AG10803 (cell line): ENCODE measurements around the gene TMEM183A.

ENCODE experiments used
- DNase-seq: peaks from one replicate; pipeline ENCODE4 v3.0.0; 2010; ENCODE audit warnings: low read depth
- H3K4me3 ChIP-seq: 2 replicates; pipeline ENCODE4 v1.5.1; 2011; ENCODE audit warnings: mild to moderate bottlenecking, low read length, control low read depth
- CTCF ChIP-seq: conservative IDR thresholded peaks from 2 replicates; pipeline ENCODE4 v1.5.1; 2011; ENCODE audit warnings: mild to moderate bottlenecking, low read length, control low read depth, inconsistent platforms

TMEM183A gene

GRCh38 chr1:203049077-203049476 is 41.9 kb downstream of the TMEM183A start:
- no peak for DNase-seq
- no peak overlapping the region for H3K4me3 ChIP-seq
- TF ChIP-seq CTCF = no peak

GRCh38 chr1:203049576-203050180 is 42.5 kb downstream of the TMEM183A start:
- TF ChIP-seq CTCF = no peak
- no peak overlapping the region for H3K4me3 ChIP-seq
- DNase-seq = no peak

GRCh38 chr1:203050826-203051225 is 43.7 kb downstream of the TMEM183A start:
- H3K4me3 ChIP-seq = no peak overlapping the region
- DNase-seq = no peak
- no peak for TF ChIP-seq CTCF

GRCh38 chr1:203051841-203052324 is 44.7 kb downstream of the TMEM183A start:
- no peak overlapping the region for H3K4me3 ChIP-seq
- DNase-seq = no peak
- TF ChIP-seq CTCF = no peak

- DNase-seq = no peak
- TF ChIP-seq CTCF = no peak
- no peak overlapping the region for H3K4me3 ChIP-seq
Observed at GRCh38 chr1:203052601-203053000, 45.4 kb downstream of the TMEM183A start.

GRCh38 chr1:203054184-203054583 is 47.0 kb downstream of the TMEM183A start:
- no peak for TF ChIP-seq CTCF
- H3K4me3 ChIP-seq = no peak overlapping the region
- DNase-seq = no peak

GRCh38 chr1:203054642-203055041 is 47.5 kb downstream of the TMEM183A start:
- TF ChIP-seq CTCF = no peak
- DNase-seq = no peak
- no peak overlapping the region for H3K4me3 ChIP-seq
